HepG2 (cell line): ENCODE measurements around the gene VILL.

Experiments used
- NR2F2 ChIP-seq: IDR thresholded peaks from 2 replicates; pipeline ENCODE4 v1.6.1; 2012; ENCODE audit warnings: low read depth, inconsistent platforms, borderline replicate concordance
- ZNF558 ChIP-seq: sonication (generic); formaldehyde crosslinking; IDR thresholded peaks from 2 replicates; pipeline ENCODE4 v1.9.0; 2022; ENCODE audit warnings: mild to moderate bottlenecking, missing genetic modification reagents, borderline replicate concordance
- TF ChIP-seq, protein P1 (sequence below): sonication (generic); formaldehyde crosslinking; IDR thresholded peaks from 2 replicates; pipeline ENCODE4 v1.4.0; 2020; ENCODE audit warnings: missing genetic modification reagents

DNA sequence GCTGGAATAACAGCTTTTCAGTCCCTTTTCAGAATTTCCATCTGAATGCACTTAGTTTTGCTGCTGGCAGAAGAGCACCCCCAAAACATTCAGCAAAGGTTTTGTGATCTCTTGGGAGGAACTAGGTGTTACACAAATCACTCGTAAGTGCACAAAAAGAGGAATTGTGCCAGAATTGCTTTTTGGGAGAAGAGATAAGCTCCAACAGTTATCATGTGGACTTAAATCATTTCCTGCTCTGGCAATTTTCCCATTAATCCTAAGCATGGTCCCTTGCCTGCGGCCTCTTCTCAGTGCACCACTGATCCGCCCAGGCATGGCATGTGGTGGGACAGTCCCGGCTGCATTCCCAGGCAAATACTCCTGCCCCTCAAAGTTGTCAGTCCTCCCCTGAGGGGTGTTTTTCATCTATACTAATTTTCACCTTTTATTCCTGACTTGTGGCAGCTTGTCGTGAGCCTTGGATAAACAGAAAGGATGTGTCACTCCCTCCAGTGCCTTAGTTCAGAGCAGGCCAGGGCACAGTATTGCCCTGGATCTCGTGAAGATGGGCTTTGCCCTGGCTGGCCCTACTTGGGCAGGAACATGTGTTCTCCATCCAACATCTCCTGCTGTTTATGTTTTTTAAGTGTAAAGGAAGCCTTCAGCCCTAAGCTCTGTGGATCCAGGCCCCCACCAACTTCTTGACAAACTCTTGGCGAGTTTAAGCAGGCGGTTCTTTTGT, 44.6 kb upstream of the VILL start:
- TF ChIP-seq, protein P1, sequence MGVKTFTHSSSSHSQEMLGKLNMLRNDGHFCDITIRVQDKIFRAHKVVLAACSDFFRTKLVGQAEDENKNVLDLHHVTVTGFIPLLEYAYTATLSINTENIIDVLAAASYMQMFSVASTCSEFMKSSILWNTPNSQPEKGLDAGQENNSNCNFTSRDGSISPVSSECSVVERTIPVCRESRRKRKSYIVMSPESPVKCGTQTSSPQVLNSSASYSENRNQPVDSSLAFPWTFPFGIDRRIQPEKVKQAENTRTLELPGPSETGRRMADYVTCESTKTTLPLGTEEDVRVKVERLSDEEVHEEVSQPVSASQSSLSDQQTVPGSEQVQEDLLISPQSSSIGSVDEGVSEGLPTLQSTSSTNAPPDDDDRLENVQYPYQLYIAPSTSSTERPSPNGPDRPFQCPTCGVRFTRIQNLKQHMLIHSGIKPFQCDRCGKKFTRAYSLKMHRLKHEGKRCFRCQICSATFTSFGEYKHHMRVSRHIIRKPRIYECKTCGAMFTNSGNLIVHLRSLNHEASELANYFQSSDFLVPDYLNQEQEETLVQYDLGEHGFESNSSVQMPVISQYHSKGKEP = no peak
- TF ChIP-seq ZNF558 (CRISPR knock-in tag) (no peak), NR2F2 (no peak)
